Right atrium auricular region (tissue), 2 donors: ENCODE results near the gene POLR3GL. TPM values are rescaled to one million over a fixed set of nuclear protein-coding genes. Genes with fewer than 3 reads are reported as not detected.

Source experiments
- DNase-seq: peaks from one replicate; pipeline ENCODE4 v3.0.0-alpha.2; 2019; ENCODE audit warnings: low spot score
- H3K27ac ChIP-seq, 2 donors: fragments of 200-600 bp; sonication (generic); 1 replicate in 1 of 2; 2 replicates in 1 of 2; pipeline ENCODE4 v1.5.1; 2016 to 2019
- H3K27me3 ChIP-seq, 2 donors: fragments of 200-600 bp; sonication (generic); one replicate each; pipeline versions ENCODE4 v1.5.1 to v1.6.0; 2017 to 2019
- H3K36me3 ChIP-seq: fragments of 200-600 bp; sonication (generic); one replicate; pipeline ENCODE4 v1.5.1; 2016
- H3K4me1 ChIP-seq, 2 donors: fragments of 200-600 bp; sonication (generic); one replicate each; pipeline versions ENCODE4 v1.5.1 to v1.6.0; 2017 to 2019
- H3K4me3 ChIP-seq, 2 donors: fragments of 200-600 bp; sonication (generic); 1 replicate in 1 of 2; 2 replicates in 1 of 2; pipeline ENCODE4 v1.5.1; 2017 to 2019; ENCODE audit warnings: mild to moderate bottlenecking in 1 of 2, moderate library complexity in 1 of 2
- H3K9me3 ChIP-seq, 2 donors: fragments of 200-600 bp; sonication (generic); one replicate each; pipeline ENCODE4 v1.5.1; 2019
- total RNA-seq, 2 donors: library from RNA; depleted of rRNA; stranded (reverse); fragments of >200 nt; gene quantifications; one replicate each; pipeline ENCODE4 v1.1.0, GENCODE V29; 2016
- TF ChIP-seq, protein P1 (sequence below), 2 donors: fragments of 200-600 bp; sonication (generic); IDR thresholded peaks; one replicate each; pipeline ENCODE4 v1.5.1; 2019; ENCODE audit warnings: antibody characterized with exemption in 2 of 2

POLR3GL gene
- total RNA-seq, 2 donors from 2014 or later: 36.4 to 45.2 TPM

DNA sequence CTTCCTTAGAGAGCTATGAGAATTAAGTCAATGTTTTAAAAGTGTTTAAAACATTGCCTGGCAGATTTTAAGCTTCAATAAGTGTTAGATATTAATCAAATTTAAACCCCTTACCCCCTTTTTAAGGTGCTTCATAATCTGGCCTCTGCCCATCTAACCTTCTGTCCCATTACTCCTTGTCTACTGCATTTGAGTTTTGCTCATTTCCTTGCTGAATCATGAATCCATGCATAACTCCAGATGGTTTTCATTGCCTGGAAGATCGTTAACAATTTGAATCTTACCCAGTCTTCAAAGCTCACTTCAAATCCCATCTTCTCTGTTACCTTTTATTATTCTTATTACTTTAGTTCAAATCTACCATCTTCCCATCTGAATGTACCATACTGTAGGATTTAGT lies 52.4 kb downstream of the POLR3GL start:
- no peaks in the 10 kb centered on the region for H3K27me3 ChIP-seq
- no peak for DNase-seq
- peaks cover 0 to 11% of the 10 kb centered on the region in 2 donors for H3K4me1 ChIP-seq
- TF ChIP-seq, protein P1, sequence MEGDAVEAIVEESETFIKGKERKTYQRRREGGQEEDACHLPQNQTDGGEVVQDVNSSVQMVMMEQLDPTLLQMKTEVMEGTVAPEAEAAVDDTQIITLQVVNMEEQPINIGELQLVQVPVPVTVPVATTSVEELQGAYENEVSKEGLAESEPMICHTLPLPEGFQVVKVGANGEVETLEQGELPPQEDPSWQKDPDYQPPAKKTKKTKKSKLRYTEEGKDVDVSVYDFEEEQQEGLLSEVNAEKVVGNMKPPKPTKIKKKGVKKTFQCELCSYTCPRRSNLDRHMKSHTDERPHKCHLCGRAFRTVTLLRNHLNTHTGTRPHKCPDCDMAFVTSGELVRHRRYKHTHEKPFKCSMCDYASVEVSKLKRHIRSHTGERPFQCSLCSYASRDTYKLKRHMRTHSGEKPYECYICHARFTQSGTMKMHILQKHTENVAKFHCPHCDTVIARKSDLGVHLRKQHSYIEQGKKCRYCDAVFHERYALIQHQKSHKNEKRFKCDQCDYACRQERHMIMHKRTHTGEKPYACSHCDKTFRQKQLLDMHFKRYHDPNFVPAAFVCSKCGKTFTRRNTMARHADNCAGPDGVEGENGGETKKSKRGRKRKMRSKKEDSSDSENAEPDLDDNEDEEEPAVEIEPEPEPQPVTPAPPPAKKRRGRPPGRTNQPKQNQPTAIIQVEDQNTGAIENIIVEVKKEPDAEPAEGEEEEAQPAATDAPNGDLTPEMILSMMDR (IDR thresholded peaks at IDR 0.05): no peak
- no peak overlapping the region for H3K4me3 ChIP-seq
- no peaks in the 10 kb centered on the region for H3K9me3 ChIP-seq
- no peak overlapping the region for H3K27ac ChIP-seq
- H3K36me3 ChIP-seq: no peaks in the 10 kb centered on the region

DNA sequence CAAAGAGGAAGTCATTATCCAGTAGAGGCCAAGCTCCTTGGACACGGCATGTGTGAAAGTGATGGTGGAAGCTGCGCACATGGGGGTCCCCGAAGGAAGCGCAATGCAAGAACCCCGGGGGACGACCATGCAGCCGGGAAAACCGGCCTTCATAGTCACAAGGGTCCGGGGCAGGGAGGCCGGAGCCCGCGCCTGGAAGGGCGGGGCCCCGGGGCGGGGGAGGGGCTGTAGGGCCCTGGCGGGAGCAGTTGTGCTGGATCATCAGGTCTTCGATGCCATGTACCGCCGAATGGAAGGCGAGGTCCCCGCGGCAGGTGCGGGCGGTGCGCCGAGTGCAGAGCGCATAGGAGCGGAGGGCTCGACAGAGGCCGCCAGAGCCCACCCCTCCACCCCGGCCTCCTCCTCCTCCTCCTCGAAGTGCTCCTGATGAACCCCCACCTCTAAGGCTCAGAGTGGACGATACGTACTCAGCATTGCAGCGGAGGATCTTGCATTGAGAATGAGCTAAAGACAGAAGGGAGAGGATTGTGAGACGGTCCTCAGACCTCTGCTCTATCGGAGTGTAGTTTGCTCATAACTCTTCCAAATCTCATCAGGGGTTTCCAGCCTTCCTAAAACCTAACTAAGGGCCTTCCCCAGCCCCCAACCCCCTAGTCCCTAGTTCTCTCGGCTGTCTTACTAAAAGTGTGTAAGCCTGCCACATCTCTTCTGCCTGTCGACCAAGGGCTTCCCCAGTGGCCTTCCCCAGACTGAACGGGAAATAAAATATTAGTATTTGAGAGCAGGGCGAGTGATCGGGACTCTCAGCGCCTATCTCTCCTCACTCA lies 55.0 kb downstream of the POLR3GL start:
- H3K36me3 ChIP-seq: no peaks in the 10 kb centered on the region
- DNase-seq: no peak
- peak overlapping the region; percentile 72 to 90 for H3K27ac ChIP-seq
- H3K4me1 ChIP-seq: peaks cover 0 to 11% of the 10 kb centered on the region in 2 donors
- TF ChIP-seq, protein P1 (IDR thresholded peaks at IDR 0.05): no peak
- no peaks in the 10 kb centered on the region for H3K27me3 ChIP-seq
- peak overlapping the region; percentile 36 to 46 for H3K4me3 ChIP-seq
- H3K9me3 ChIP-seq: no peaks in the 10 kb centered on the region

DNA sequence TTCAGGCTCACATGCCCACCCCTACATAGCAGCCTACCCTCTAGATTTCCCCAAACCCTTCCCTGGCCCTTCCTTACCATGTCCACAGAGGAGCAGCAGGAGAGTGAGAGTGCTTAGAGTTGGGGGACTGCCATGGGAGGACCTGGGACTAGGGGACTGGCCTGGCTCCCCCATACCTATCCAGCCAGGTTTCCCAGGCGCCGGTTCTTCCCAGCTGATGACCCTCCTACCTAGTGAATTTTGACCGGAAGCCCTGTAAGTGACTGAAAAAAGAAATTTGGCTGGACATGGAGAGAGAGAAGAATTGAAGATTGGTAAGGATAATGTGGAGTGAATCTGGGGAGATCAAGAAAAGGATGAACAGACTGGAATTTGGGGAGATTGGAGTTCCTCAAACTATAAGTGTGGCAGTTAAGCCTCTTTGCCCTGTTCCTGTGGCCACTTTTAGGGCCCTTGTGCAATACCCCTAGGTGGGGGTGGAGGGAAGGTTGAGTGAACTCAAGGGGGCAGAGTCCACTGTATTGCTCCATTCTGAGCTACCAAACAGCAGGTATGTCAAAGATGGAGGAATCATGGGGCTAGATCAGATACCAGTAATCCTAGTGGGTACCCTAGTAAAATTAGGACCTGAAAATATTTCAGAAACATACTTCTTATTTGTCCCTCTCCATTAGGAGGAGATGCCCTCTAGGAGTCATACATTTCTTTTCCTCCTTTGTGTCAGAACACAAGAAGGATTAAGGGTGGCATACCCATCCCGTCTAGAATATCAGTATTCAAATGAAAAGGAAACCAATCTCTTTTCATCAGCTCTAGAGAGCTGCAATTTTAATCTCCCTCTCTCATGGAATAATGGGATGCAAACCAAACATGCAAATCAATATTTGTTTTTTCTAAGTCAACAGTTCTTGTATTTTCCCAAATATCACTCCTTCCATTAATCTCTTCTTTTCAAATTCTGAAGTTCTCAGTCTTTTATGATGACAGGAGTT lies 55.9 kb downstream of the POLR3GL start:
- Histone ChIP-seq H3K9me3 (no peaks in the 10 kb centered on the region), H3K27ac (peak overlapping the region; percentile 72 to 90), H3K27me3 (no peaks in the 10 kb centered on the region), H3K4me1 (peaks cover 0 to 11% of the 10 kb centered on the region in 2 donors), H3K4me3 (peak overlapping the region; percentile 36 to 46), H3K36me3 (no peaks in the 10 kb centered on the region)
- TF ChIP-seq, protein P1 (IDR thresholded peaks at IDR 0.05): peak in 1 of 2 donors; percentile 20
- no peak for DNase-seq

DNA sequence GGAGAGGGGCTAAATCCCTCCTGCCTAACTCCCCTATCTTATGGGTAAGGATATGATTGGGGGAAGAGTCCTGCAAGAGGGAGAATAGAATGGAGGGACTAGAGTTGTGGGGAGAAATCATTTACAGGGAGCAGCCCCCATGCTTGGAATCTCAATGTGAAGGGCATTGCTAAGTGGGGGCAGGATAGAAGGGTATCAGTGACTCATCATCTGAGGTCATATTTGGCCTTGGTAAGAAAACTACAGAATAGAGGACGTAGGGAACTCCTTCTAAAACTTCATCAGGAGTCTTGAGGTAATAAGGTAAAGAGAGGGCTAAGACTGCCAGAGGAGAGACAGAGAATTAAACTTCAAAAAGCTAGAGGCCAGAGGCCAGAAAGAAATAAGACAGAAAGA lies 56.6 kb downstream of the POLR3GL start:
- TF ChIP-seq, protein P1 (IDR thresholded peaks at IDR 0.05): no peak
- H3K27ac ChIP-seq: peak overlapping the region; percentile 72 to 90
- no peak for DNase-seq
- H3K9me3 ChIP-seq: no peaks in the 10 kb centered on the region
- H3K4me1 ChIP-seq: peaks cover 0 to 11% of the 10 kb centered on the region in 2 donors
- H3K27me3 ChIP-seq: no peaks in the 10 kb centered on the region
- peak overlapping the region; percentile 36 to 46 for H3K4me3 ChIP-seq
- no peaks in the 10 kb centered on the region for H3K36me3 ChIP-seq

DNA sequence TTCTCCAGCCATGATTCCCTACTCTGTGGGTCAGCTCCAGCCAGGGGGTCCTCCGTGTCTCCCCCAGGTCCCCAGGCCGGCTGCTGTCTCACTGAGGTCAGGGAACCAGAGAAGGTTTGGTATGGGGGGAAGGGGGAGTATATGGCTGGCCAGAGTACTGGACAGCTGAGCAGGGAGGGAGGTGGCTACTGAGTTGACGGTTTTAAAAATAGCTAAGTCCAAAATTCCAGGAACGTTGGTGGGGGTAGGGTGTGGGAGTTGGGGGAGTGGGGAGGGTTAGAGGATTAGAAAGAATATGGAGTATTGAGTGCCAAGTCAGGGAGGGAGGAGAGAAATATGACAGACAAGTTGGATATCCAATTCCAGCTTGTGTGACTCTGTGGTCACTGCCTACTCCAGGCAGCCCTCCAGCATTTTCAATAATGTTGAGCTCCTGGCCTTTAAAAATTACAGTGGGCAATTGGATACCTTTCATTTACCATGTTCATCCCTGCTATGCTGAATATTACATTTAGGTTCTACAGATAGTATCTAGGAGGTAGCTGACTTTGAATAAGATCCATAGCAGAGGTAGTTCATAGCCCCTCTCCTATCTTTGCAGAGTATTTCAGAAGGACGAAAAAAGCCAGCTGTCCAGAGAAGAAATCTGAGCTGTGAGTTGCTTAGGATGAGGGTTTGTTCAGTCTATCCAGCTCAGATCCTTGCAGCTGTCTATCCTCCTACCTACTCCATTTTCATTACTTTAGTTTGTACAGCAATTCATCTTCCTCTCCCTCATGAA lies 57.3 kb downstream of the POLR3GL start, which contains the start of gene HJV:
TSS of gene HJV (minus strand) at position 114 of the 781 bp plus-strand sequence. CDS start 1,504 bp downstream, outside the sequence.
- H3K27ac ChIP-seq: peak within 1 kb of the TSS; percentile 72 to 90
- DNase-seq: no peak
- peaks cover 0 to 11% of the 10 kb centered on the region in 2 donors for H3K4me1 ChIP-seq
- H3K27me3 ChIP-seq: no peaks in the 10 kb centered on the region
- no peaks in the 10 kb centered on the region for H3K9me3 ChIP-seq
- no peaks in the 10 kb centered on the region for H3K36me3 ChIP-seq
- peak within 1 kb of the TSS; percentile 36 to 46 for H3K4me3 ChIP-seq
- TF ChIP-seq, protein P1 (IDR thresholded peaks at IDR 0.05): no peak
